AG04449 (cell line): ENCODE data around the gene FIGNL2.

Experiments
- CTCF ChIA-PET: fragments of 350-600 bp; formaldehyde crosslinking; extraction: SDS; loops from one replicate; lab custom pipeline; 2021; ENCODE audit warnings: antibody characterized with exemption; lab: Yijun Ruan, JAX
- POLR2A ChIA-PET: fragments of 400-600, 350-600 bp; formaldehyde crosslinking; extraction: SDS; loops from one replicate; lab custom pipeline; 2020; ENCODE audit warnings: antibody characterized with exemption, inconsistent platforms; lab: Yijun Ruan, JAX
- DNase-seq: peaks from one replicate; pipeline ENCODE4 v3.0.0-alpha.2; 2010; ENCODE audit warnings: low read depth, low spot score
- H3K4me3 ChIP-seq: 2 replicates; pipeline ENCODE4 v1.5.1; 2011; ENCODE audit warnings: low read depth, mild to moderate bottlenecking, control low read depth, low read length
- TF ChIP-seq, protein P1 (sequence below): IDR thresholded peaks from one replicate; pipeline ENCODE4 v1.5.1; 2011; ENCODE audit warnings: mild to moderate bottlenecking, moderate library complexity, low read length, control low read depth, inconsistent platforms; ENCODE audit not compliant: insufficient read depth; ENCODE audit errors: missing control alignments

FIGNL2 gene

DNA sequence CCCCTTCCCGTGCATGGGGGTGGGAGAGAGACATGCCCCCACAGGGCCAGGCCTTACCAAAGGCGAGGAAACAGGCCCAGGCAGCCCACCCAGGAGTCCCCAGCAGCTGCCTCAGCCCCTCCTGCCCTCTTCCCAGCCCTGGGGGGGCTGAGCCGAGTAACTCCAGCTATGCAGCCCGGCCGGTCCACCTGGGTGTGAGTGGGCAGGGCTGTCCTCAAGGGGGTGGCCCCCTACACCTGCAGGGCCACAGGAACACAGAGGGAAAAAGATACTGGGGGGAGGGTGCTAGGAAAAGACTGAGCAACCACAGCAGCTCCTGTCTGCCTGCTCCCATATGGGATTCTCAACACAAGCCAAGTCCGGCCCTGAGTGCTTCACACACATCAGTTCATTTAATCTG is 7.6 kb downstream of the FIGNL2 start:
- TF ChIP-seq, protein P1, sequence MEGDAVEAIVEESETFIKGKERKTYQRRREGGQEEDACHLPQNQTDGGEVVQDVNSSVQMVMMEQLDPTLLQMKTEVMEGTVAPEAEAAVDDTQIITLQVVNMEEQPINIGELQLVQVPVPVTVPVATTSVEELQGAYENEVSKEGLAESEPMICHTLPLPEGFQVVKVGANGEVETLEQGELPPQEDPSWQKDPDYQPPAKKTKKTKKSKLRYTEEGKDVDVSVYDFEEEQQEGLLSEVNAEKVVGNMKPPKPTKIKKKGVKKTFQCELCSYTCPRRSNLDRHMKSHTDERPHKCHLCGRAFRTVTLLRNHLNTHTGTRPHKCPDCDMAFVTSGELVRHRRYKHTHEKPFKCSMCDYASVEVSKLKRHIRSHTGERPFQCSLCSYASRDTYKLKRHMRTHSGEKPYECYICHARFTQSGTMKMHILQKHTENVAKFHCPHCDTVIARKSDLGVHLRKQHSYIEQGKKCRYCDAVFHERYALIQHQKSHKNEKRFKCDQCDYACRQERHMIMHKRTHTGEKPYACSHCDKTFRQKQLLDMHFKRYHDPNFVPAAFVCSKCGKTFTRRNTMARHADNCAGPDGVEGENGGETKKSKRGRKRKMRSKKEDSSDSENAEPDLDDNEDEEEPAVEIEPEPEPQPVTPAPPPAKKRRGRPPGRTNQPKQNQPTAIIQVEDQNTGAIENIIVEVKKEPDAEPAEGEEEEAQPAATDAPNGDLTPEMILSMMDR, result no peak
- CTCF ChIA-PET, result interaction anchor here (0.9 to 1.3 kb wide), 2 partner anchors 17 to 34 kb away, joined by 3 read pairs; no protein-coding TSS in a partner anchor
- POLR2A ChIA-PET, result no interaction called here
- no peak overlapping the region for H3K4me3 ChIP-seq
- no peak for DNase-seq

DNA sequence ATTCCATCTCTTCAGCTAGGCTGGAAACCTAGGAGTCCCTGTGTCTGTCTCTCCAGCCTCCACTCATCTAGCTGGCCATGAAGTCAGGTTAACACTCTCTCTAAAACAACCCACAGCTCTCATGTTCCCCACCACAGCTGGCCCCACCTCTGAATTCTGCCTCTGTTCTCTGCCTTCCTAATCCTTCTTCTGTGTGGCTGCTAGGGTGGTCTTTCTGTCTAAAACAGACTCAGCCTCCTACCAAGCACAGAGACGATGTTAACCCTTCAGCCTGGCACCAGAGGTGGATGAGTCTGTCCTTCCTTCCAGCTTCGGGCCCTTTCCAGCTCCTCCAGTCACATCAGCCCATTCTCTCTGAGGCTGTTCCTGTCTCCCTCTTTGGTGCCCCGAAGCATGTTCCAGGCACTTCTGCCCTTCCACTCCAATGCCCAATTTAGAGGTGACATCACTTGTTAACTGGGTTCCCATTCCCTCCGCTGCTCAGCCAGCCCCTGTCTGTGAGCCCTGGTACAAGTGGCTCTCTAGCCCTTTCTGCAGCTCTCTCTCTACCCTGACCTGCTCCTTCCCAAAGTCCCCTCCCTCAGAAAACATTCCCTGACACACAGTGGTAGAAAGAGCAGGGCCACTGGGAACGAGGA is 9.1 kb downstream of the FIGNL2 start:
- H3K4me3 ChIP-seq, result no peak overlapping the region
- DNase-seq, result no peak
- ChIA-PET POLR2A (no interaction called here), CTCF (interaction anchor here (1.0 kb wide), 2 partner anchors 14 to 15 kb away, joined by 3 read pairs; no protein-coding TSS in a partner anchor)
- TF ChIP-seq, protein P1, result no peak

DNA sequence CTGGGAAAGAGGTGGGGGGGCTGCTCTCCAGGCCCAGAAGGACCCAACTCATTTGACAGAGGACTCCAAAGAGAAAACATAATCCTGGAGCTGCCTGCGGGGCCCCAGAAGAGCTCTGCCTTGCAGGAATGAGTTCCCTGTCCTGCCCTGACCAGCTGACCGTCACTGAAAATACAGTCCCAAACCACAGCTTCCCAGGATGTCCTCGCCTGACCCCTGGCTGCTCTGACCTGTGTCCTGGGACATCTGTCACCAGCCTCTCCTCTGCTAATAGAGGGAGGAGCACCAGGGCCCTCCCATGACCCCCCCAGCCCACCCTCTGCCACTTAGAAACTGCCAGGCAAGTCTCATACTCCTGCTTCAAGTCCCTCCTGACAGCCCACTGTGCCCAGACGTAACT is 9.8 kb downstream of the FIGNL2 start:
- TF ChIP-seq, protein P1, result no peak
- no peak for DNase-seq
- H3K4me3 ChIP-seq, result no peak overlapping the region
- POLR2A ChIA-PET, result no interaction called here
- CTCF ChIA-PET, result interaction anchor here (1.0 to 1.7 kb wide), 2 partner anchors 15 to 19 kb away, joined by 3 to 4 read pairs; no protein-coding TSS in a partner anchor

DNA sequence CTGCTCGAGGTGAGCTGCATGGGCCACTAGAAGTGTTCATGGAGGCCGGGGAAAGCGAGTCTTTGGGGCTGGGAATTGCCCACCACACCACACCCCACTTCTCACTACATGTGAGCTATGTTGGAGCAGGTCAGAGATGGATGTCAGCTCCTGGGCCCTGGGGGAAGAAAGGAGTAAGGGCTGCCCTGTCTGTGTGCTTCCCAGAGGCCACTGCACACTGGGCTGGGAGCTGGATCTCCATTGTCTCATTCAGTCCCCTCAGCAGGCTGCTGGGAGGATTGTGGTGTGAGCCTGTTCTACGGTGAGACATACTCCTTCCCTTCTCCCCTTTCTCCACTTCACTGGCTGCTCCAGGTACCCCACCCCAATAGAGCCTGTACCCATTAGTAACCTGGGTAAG is 10.5 kb downstream of the FIGNL2 start:
- H3K4me3 ChIP-seq, result no peak overlapping the region
- CTCF ChIA-PET, result interaction anchor here (1.0 to 1.7 kb wide), 4 partner anchors 14 to 317 kb away, joined by 3 to 5 read pairs (median 4); no protein-coding TSS in a partner anchor
- DNase-seq, result no peak
- POLR2A ChIA-PET, result no interaction called here
- TF ChIP-seq, protein P1, result no peak

DNA sequence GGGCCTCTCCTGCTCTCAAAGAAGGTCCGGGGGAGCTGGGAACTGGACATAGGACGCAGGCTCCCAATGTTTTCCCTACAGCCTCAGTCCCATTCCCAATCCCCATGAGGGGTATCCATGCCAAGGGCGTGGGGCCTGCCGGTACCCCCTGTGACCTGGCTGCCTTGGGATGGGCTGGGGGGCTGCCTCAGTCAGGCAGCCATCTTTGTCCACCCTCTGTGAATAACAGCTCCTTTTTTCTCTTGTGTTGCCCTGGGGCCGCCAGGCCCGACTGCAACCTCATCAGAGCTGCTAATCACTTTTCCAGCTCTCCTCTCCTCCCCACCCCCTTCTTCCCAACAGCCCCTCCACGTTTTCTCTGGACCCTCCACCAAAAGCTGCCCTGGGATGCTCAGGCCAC is 11.2 kb downstream of the FIGNL2 start:
- no peak for DNase-seq
- ChIA-PET CTCF (interaction anchor here (1.1 to 1.7 kb wide), 3 partner anchors 14 to 316 kb away, joined by 3 to 5 read pairs (median 4); no protein-coding TSS in a partner anchor), POLR2A (interaction anchor here (1.2 kb wide), 1 partner anchor 9 kb away, joined by 3 read pairs; no protein-coding TSS in a partner anchor)
- TF ChIP-seq, protein P1, result no peak
- no peak overlapping the region for H3K4me3 ChIP-seq

DNA sequence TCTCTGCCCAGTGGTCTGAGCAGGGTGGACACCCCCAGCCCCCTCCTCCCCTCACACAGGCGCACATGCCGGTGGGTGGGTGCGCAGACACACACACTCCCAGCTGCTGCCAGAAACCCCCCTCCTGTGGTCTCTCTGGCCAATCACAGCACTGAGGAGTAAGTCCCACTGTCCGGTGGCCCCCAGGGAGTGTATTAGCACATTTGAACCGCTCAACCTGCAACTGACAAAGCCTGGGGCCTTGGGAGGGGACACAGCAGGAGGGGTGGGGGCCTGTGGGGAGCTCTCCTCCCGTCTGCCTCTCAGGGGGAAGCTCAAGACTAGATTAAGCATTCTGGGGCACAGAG is 11.7 kb downstream of the FIGNL2 start:
- TF ChIP-seq, protein P1, result no peak
- CTCF ChIA-PET, result interaction anchor here (1.0 to 1.3 kb wide), 3 partner anchors 13 to 315 kb away, joined by 3 to 5 read pairs (median 5); no protein-coding TSS in a partner anchor
- H3K4me3 ChIP-seq, result no peak overlapping the region
- POLR2A ChIA-PET, result interaction anchor here (1.2 kb wide), 1 partner anchor 8 kb away, joined by 3 read pairs; no protein-coding TSS in a partner anchor
- DNase-seq, result no peak
